GM12864 (cell line): ENCODE results near the gene POLR3GL.

Experiments used
- DNase-seq: peaks from one replicate; pipeline ENCODE4 v3.0.0-alpha.2; 2011; ENCODE audit warnings: low read depth
- H3K4me3 ChIP-seq: 2 replicates; pipeline ENCODE4 v1.5.1; 2011; ENCODE audit warnings: mild to moderate bottlenecking, low read depth, low read length, control low read depth
- TF ChIP-seq, protein P1 (sequence below): IDR thresholded peaks from 2 replicates; pipeline ENCODE4 v1.5.1; 2011; ENCODE audit warnings: low read depth, mild to moderate bottlenecking, moderate library complexity, low read length, control low read depth, inconsistent platforms; ENCODE audit errors: missing control alignments

Gene POLR3GL

DNA sequence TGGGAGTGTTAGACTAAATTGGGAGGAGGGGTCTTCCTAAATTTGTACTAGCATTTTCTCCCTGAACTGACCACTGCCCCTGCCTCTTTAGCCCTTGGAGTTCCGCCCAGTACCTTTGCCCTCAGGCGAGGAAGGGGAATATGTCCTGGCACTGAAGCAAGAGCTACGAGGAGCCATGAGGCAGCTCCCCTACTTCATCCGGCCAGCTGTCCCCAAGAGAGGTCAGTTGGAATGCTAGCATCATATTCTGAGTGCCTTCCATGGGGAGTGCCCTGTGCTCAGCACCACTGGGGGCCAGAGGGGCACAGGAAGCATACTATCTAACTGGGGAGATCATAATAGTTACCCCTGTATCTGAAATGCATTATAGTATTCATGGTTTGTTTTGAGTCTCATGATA is 10.7 kb downstream of the POLR3GL start:
- TF ChIP-seq, protein P1, sequence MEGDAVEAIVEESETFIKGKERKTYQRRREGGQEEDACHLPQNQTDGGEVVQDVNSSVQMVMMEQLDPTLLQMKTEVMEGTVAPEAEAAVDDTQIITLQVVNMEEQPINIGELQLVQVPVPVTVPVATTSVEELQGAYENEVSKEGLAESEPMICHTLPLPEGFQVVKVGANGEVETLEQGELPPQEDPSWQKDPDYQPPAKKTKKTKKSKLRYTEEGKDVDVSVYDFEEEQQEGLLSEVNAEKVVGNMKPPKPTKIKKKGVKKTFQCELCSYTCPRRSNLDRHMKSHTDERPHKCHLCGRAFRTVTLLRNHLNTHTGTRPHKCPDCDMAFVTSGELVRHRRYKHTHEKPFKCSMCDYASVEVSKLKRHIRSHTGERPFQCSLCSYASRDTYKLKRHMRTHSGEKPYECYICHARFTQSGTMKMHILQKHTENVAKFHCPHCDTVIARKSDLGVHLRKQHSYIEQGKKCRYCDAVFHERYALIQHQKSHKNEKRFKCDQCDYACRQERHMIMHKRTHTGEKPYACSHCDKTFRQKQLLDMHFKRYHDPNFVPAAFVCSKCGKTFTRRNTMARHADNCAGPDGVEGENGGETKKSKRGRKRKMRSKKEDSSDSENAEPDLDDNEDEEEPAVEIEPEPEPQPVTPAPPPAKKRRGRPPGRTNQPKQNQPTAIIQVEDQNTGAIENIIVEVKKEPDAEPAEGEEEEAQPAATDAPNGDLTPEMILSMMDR, result no peak
- H3K4me3 ChIP-seq, result no peak overlapping the region
- no peak for DNase-seq

DNA sequence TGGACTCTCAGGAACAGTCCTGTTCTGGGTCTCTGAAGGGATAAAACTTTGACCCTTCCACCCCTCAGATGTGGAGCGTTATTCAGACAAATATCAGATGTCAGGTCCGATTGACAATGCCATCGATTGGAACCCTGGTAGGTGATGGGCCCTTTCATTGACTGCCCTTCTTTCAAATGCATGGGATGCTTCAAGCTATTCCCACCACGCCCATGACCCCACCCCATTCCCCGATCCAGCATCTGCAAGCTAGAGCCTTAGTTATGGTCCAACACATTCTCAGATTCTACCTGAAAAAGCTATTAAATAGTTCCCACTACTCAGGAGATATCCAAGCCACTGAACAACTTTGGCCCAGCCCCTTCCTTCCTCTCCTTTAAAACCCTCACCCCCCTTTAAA is 12.5 kb downstream of the POLR3GL start:
- DNase-seq, result no peak
- no peak overlapping the region for H3K4me3 ChIP-seq
- TF ChIP-seq, protein P1, result no peak

DNA sequence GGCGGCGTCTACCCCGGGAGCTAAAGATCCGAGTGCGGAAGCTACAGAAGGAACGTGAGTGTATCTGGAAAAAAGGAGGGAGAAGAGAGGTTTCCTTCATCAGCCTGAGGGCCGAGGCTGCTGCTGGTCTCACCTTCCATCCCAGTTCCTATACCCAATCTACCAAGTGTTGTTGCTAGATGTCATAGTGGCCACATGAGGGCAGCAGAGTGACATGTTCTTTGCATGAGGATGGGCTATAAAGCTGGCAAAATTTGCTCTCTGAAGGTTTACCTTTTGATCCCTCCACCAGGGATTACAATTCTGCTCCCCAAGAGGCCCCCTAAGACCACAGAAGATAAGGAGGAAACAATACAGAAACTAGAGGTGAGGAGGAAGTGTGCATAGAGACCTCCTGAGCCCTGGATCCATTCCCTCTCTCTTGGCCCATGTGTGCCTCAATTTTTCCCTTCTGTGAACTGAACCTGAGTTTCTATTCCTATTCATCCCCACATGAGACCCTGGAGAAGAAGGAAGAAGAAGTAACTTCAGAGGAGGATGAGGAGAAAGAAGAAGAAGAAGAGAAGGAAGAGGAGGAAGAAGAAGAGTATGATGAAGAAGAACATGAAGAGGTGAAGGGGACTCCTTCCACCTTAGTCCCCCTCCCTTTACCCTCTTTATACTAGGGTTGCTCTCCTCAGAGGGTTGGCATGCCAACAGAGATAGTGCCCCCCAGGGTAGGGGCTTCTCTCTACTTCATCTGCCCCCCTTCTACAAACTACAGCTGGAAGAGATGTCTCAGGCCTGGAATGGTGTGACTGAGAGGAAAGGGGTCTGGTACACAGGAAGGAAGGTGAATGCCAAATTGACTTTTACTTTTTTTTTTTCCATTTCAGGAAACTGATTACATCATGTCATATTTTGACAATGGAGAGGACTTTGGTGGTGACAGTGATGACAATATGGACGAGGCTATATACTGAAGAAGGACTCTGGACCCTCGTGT is 13.3 kb downstream of the POLR3GL start:
- H3K4me3 ChIP-seq, result no peak overlapping the region
- TF ChIP-seq, protein P1, result peak; percentile 83
- peak; percentile 74 for DNase-seq

DNA sequence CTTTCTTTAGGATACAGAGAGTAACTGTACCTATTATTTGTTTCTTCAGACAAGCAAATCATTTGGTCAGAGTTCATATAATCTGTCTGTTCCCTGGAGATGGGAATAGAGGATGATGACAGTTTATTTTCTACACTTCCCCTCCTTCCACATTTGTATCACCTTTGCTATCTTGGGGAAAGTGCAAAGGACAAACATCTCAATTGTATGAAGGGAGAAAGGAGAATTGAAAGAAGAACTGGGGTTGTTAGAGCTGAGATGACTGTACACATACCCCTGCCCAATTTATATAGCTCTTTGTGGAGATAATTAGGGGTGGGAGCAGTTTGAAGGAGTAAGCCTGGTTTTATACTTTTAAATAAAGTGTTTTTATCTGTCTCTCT is 14.0 kb downstream of the POLR3GL start:
- DNase-seq, result no peak
- no peak overlapping the region for H3K4me3 ChIP-seq
- TF ChIP-seq, protein P1, result no peak

DNA sequence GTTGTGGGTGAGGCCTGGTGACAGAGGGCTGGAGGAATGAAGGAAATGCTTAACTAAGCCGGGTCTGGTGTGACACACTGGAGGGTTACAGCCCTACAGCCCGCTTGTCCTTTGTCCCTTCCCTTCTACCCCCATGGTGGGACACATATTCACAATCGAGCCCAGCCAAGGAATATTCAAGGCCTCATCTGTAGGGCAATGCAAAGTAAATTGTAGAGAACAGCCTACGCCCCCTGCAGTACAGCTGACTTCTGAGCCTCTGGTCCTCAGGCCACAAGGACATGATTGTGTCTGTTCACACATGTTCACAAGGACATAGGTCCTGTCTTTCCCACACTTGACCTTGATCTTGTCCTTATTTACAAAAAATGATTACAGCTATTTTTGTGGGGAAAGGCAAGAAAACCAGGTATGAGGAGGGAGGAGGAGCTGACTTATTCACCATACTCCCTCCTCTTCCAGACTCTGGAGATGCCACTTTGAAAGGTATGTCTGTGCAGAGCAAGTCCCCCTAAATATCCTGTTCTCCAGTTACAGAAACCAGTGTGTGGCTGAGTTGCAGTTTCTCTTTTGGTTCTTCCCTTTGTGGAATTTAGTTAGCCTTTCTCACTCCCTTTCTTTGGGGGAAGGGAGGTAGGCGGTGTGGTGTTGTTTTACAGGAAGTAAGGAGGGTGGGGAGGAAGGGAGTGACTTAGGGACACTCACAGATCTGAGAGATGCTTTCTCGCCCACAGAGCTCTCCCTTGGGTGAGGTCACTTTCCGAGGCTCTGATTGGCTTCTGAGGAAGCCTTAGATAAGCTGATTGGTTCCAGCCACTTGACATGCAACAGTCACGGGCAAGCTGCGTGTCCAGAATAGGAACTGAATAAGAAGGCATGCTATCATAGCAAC is 14.6 kb downstream of the POLR3GL start:
- H3K4me3 ChIP-seq, result no peak overlapping the region; the same call in 1 of the 2 replicates
- peak; percentile 99 for DNase-seq
- TF ChIP-seq, protein P1, result peak; percentile 44

DNA sequence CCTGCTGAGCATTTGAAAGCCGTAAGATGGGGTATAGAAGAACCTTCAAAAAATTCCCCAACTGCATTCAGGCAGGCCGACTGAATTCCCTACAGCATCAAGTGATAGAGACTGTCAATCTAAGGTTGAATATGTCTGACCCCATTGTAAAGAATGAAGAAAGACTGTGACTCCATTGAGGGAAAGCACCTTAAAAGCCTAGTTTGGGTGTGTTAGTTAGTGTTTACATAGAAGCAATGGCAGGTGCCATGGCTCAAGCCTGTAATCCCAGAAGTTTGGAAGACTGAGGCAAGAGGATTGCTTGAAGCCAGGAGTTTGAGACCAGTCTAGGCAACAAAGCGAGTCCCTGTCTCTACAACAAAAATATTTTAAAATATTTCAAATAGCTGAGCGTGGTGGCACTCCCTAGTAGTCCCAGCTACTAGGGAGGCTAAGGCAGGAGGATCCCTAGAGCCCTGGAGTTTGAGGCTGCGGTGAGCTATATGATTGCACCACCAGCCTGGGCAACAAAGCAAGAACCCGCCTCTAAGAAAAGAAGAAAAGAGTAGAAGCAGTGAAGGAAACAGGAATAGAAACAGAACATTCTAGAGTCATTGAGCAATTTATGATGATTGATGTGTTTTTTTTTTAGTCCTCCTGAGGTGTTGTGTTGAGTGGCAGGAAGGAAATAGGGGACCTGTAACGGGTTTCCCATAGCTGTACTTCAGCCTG is 15.4 kb downstream of the POLR3GL start:
- DNase-seq, result peak; percentile 46
- TF ChIP-seq, protein P1, result no peak
- H3K4me3 ChIP-seq, result no peak overlapping the region
